NCI-H526 (cell line): ENCODE data around the gene RPIA.
"Not testable (repeated sequence)": the region's sequence is repeated elsewhere in the genome, so short reads cannot be mapped to it uniquely, and the experiment has no call there.

Source experiments
- DNase-seq, 2 experiments: peaks; one replicate each; lab custom pipeline; 2025; lab: John Stamatoyannopoulos, UW

The RPIA gene

DNA sequence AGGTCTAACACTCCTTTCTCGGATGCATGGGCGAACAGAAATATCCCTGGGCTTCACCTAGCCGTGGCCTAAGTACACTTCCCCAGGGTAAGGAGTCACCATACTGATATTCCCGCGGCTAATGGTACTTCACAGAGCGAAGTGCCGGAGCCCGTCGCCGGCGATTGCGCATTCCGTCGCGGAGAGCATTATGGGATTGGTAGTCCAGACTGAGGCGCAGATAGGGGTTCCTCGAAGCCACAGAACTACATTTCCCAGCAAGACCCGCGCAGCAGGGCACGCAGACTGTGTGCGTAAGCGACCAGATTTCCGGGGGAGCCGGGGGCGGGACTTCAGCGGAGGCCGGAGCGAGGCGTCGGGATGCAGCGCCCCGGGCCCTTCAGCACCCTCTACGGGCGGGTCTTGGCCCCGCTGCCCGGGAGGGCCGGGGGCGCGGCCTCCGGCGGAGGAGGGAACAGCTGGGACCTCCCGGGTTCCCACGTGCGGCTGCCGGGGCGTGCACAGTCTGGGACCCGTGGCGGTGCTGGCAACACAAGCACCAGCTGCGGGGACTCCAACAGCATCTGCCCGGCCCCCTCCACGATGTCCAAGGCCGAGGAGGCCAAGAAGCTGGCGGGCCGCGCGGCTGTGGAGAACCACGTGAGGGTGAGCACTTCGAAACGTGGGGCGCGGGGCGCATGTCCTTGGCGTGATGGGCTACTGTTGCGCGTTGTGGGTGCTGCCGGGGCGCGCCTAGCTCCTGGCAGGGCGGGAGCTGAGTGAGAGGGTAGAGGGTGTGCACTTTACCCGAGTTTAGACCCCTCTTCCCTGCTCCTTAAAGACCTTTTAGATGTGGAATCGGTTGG, at the start of gene RPIA:
Gene RPIA, plus strand, starts transcription at position 335 of the 845 bp plus-strand sequence. Its CDS starts 26 bp downstream, at position 361.
- peak; percentile 96 to 99 for DNase-seq

DNA sequence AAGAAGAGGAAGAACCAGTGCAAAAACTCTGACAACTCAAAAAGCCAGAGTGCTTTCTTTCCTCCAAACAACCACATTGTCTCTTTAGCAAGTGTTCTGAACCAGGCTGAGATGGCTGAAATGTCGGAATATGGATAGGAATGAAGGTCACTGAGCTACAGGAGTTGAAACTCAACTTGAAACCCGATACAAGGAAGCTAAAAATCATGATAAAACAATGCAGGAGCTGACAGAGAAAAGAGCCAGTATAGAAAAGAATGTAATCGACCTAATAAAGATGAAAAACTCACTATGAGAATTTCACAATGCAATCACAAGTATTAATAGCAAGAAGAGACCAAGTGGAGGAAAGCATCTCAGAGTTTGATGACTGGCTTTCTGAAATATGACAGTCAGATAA, 49.2 kb upstream of the RPIA start:
- no peak for DNase-seq

DNA sequence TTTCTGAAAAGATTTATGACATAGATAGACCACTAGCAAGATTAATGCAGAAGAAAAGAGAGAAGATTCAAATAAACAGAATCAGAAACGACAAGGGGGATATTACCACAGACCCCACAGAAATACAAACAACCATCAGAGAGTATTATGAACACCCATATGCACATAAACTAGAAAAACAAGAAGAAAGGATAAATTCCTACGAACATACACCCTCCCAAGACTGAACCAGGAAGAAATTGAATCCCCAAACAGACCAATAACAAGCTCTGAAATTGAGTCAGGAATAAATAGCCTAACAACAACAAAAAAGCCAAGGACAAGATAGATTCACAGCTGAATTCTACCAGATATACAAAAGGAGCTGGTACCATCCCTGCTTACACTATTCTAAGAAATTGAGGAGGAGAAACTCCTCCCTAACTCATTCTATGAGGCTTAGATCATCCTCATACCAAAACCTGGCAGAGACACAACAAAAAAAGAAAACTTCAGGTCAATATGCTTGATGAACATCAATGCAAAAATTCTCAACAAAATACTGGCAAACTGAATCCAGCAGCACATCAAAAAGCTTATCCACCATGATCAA, 46.1 kb upstream of the RPIA start:
- not testable (repeated sequence) for DNase-seq

DNA sequence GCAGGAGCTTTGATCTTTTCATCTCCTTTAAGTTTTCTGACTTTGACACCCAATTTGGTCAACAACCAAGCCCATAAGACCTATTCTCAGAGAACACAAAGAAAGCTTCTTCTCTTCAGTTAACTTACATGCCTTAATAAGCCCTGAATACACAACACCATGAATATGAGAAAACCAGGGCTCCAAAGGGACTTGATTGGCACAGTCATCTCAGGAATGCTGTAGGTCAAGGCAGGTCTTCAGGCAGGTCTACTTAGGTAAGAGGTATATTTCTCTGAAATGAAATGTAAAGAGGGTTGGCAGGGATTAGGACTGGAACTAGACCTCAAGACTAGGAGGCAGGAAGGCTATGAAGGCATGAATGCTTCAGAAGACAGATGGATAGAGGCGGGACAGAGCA, 39.8 kb upstream of the RPIA start:
- no peak for DNase-seq

DNA sequence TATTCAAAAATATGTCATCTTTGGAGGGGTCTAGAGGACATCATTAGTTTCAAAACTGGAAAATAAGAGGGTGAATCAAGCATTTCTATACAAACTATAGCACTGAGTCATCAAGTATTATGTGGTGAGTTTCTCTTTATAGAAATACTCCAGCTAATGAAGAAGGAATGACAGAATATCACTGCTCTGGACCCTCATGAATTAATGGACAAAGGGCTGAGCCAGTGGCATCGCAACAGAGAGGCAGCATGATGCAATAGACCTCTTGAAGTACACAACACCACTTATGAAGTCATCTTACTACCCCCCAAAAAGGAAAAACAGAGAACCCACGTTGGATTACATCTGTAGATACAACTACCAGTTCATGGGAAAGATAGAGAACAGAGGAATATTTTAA, 36.8 kb upstream of the RPIA start:
- DNase-seq: no peak

DNA sequence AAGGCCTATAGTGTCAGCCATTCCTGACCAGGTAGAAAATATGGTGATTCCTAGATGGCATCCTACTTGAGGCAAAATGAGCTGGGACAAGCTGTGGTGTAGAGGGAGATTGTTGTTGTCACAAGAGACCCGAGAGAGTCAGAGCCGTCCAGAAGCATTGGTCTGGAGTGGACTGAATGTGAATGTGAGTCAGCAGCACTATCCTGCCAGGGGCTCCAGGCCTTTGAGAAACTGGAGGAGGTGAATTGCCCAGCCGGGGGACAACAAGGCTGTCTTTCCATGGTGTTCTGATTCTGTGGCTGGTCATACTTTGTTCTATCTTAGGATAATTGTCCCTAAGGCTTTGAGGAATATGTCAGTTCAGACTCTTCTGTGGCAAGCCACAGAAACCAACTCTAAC, 34.8 kb upstream of the RPIA start:
- DNase-seq: no peak

DNA sequence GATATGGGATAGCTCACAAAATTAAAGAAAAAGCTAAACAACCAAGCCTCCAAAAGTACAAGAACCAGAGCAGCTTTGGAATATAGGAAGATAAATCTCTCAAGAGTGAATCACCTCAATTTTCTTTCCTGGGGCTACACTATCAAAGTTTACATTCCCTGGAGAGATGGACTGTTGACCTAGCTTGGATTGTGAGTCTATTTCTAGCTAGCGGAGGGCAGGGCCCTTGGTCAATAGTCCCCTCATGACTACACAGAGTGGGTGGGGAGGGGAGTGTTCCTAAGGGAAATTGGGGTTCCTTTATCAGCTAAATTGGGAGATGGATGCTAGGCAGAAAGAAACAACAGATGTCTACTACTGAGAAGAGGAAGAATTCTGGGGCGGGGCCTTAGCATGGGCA, 34.3 kb upstream of the RPIA start:
- no peak for DNase-seq

DNA sequence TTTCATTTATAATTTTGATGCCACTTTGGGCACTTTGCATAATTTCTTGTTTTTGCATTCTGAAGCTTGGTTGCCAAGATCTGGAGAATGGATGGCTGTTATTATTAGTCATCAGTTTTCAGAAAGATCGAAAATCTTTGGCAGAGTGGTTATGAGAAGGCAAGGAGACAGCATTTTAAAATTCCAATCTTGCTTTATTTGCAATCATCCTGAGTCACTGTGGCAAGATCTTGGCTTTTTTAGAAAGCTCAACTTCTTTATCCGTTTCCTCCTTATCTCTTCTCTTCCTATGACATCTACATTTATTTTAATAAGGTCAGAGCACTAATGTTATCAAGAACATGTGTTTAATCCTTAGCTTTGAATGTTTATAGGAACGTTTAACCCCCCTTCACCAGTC, 33.1 kb upstream of the RPIA start:
- DNase-seq: no peak

DNA sequence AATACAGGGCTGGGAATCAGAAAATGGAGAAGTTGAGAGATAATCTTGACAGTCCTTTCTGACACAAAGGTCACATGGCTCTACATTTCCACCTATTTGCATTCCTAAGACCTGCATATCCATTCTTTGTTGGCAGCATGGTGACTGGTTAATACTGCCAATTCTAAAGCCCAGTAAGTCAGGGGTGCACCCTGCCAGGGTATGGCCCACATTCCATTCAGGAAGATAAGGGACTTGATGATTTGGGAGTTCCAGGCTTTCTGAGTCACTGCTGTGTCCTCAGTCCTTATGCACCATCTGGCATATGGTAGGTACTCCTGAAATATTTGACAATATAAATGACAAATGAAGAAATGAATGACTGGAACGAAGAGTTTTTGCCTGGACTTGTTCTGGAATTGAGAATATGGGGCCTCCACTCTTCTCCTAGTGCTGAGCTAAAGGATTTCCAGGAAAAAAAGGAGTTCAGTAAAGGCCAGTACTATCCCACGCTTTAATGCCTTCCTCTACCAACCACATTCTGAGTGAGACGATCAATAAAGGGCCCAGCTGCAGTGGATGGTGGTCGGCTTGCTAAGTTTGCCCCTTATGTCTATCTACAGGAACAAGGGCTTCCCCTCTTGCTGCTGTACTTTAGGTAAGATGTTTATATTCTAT, 32.5 kb upstream of the RPIA start:
- DNase-seq: no peak

DNA sequence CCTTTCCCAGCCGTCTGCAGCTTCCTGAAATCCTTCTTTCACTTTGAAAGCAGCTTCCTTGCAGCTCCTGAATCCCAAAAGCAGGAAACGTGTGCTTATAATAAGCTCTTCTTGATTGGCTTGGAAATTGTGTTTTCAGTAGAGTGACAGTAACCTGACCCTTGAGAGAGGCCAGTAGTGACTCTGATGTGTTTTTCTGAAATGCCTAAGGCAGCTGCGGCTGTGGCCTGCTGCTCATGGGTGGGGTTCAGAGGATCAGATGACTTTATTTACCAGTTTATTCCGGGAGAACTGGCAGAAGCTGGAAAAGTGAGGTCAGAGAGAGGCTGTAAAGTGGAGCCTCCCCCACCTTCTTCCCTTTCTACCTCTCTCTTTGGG, 31.9 kb upstream of the RPIA start:
- peak; percentile 10 to 26 for DNase-seq

DNA sequence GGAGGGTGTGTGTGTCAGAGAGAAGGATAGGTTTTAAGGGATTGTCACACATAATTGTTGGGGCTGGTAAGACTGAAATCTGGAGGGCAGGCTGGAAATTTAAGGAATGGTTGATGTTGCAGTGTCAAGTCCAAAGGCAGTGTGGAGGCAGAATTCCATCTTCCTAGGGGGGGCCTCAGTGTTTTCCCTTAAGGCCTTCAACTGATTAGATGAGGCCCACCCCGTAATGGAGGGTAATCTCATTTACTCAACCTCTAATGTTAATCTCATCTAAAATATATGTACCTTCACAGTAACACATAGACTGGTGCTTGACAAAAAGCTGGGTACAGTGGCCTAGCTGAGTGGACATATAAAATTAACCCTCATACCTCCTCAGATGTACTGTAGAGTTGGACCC, 30.9 kb upstream of the RPIA start:
- no peak for DNase-seq

DNA sequence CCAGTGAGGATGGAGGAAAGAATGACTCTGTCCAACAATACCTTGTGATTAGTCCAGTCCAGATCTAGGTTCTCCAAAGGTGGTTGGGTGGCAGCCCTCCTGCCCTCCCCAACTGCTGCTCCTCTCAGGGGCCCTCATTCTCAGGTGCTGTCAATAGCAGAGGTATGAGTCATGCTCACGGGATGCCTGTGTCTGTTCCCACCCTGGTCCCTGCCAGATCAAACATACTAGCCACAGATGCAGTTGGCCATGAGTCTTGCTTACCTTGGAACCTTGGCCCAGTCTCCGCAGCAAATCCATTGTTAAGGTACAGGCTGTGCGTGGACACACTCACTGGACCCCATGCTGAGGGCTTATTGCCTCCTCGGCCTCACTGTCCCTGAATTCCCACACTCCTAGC, 24.9 kb upstream of the RPIA start:
- DNase-seq: no peak

DNA sequence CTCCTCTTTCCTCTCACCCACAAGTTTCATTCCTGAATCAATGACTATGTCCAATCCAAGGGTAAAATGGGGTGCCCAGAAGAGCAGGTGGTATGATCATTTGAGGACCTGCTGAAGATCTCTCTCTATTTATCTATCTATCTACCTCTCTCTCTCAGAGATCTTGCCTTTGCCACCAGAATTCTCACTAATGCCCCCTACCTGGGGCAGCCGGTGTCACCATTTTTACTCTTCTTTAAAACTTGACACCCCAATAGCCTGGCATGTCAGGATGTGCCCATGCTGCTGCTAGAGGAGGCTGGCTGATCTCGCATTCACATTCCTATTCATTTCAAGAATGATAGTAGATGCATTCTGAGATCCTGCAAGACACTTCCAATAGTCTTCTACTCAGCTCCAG, 24.3 kb upstream of the RPIA start:
- DNase-seq: no peak

DNA sequence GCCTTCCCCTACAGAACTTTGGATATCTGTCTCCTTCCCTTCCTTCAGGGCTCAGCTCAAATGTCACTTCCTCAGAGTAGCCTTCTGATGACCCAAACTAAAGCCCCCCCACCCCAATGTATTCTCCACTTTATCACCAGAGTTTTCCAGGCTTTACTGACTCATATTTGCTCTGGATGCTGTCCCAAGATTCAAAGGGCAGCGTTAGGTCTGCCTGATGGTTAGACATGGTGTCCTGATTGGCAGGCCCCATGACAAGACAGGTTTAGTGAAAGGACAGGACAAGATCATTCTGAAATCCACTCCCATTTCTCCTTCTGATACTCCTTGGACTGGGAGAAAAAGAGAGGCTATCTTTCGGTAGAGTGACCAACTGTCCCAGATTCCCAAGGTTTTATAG, 22.6 kb upstream of the RPIA start:
- DNase-seq: no peak

DNA sequence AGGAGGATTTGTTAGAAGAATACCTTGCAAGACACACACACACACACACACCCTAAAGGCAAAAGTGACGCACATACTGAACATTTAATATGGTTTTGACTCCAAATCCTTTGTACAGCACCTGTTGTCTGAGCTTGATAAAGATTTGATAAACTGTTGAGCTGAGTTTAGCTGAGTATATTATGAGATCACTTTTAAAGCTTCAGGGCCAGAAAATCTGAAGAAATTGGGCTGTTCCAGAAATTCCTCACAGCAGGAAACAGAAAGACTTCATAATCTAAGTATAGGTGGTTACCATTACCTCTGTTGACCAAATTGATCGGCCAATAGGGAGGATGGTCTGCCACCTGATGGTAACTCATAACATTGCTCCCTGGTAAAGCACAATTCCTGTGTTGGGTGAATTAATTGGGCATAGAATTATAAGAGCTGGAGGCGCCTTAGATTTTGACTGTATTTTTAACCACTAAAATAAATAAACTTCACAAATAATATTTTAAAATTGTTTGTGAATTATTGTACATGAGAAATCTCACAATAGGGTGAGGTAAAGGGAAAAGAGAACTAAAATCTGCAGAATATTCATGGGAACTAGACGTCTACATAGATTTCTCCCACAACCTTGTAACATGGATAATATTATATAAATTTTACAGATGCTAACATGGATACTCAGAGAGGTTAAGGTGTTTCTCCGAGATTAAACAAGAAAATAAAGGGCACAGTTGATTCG, 21.8 kb upstream of the RPIA start:
- peak in 1 of 2 experiments; percentile 62 for DNase-seq

DNA sequence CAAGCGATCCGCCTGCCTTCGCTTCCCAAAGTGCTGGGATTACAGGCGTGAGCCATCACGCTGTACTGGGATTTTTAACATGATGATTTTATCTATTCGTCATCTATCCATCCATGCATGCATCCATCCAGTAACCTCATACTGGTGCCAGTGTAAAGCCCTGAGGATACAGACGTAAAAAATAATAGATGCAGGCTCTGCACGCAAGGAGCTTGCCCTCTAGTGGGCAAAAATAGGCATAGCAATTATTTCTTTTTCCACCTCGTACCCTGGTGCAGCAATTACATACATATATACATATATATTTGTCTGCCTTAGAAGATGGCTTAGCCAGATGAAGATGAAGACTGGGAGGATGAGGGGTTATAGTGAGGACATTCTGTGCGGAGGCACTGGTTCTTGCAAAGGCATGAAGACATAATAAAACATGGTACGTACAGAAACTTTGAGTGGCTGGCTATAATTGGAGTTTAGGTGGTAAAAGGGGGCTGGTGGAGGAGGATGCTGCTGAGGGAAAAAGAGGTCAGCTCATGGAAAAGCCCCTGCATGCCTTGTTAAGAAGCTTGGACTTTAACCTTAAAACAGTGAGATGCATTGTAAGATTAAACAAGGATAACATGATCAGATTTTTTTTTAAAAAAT, 19.6 kb upstream of the RPIA start:
- DNase-seq: peak; percentile 67 to 86

DNA sequence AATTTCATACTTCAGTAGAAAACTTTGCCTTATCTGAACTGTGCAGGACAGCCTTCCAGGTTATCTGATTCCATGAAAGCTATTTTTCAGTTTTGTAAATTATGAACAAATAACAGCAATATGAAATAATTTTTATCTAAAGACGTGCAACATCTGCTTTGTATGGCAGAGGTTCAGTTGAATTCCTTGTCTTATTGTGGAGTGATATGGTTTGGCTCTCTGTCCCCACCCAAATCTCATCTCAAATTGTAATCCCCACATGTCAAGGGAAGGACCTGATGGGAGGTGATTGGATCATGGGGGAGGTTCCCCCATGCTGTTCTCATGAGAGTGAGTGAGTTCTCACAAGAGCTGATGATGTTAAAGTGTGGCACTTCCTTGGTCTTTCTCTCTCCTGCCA, 18.1 kb upstream of the RPIA start:
- DNase-seq: no peak

DNA sequence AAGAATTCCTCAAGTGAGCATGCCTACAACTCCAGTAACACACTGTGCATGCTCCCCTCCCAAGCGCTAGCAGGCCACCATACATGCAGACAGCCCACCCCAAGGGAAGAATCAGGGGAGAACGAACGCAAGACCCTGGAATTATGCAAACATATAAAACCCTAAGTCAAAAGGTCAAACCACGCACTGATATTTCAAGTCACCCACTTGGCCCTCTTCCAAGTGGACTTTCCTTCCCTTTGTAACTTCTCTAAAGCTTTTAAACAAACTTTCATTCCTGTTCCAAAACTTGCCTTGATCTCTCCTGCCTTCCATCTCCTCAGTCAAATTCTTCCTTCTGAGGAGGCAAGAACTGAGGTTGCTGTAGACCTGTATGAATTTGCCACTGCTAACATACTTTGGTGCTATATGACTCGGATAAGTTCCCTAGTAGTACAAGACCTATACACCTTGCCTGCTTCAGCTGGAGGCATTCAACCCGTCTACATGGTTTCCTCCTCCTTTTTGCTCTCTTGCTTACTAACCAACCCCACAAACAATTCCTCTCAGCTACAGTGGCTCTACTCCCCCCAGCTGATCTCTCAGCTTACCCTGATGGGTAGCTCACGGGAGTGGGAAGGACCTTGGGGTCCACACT, 11.1 kb upstream of the RPIA start:
- no peak for DNase-seq

DNA sequence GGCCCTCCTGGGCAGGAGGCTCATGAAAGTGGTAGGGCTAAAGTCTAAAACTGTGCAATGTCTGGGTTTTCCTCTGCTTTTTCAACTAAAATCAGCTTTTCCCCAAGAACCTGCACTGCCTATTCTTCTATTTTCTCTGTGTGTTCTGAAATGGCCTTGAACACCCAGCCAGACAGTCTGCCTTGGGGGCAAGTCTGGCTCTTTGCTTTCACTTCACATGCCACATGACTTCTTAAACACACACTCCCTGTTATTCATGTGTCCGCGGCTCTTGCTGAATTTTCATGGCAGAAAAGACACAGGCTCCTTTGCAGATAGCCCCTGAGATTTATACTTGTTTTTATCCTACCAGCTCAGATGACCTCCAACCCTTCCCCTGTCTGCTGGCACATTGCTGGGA, 10.6 kb upstream of the RPIA start:
- no peak for DNase-seq

DNA sequence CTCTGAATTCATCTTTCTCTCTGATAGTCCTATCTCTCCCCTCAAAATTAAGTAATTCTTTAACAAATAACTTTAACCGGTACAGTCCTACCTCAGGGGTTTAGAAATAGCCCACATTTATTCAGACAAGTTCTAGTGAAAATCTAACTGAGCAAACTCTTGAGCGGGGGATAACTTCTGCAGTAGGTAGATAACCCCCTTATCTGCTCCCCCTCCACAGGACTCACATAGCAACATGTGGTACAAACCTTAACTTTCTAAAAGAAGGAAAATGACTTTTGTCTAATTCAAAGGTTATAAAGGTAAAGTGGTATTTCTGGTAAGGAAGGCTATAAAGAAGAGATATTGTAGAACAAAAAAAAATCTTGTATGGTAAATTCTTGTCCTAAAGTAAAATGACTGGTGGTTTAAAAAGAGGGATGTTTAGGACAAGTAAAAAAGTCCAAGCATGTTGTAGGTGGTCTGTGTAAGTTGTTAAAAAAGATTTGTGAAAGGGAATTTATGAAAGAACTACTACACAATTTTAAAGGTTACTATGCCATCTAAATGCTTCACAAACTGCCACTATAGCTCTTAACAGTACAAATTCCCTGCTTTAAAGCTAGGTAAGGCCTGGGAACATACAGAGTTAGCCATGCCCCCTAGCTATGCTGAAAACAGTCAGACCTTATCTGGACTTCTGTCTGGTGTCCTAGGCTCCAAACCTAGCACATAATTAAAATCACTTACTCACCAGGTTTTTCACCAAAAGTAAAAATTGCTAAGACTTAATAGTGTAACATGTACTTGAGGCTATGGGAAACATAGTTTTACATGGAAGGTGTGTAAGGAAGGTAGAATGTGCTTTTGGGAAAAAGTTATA, 8.1 kb upstream of the RPIA start:
- no peak for DNase-seq

DNA sequence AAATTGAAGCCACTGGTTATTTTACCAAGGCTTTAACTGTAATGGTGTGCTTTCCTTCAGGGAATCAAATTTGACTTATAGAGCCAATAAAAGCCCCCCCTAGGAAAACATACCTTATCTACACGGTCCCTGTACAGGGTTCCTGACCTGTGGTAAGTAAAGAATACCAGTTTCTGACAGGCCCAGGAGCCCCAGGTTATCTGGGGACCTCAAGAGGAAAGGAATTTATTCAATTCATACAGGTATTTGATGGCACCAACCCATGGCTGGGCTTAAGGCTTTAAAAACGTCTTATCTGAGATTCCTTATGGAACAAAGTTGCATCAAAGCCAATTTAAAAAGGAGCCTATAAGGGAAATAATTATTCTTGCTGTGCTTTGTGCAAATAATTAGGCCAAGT, 7.0 kb upstream of the RPIA start:
- no peak for DNase-seq
